ENCODE data around the gene MGAT2.
"Not testable (repeated sequence)": the region's sequence is repeated elsewhere in the genome, so short reads cannot be mapped to it uniquely, and the experiment has no call there.

MGAT2 gene

DNA sequence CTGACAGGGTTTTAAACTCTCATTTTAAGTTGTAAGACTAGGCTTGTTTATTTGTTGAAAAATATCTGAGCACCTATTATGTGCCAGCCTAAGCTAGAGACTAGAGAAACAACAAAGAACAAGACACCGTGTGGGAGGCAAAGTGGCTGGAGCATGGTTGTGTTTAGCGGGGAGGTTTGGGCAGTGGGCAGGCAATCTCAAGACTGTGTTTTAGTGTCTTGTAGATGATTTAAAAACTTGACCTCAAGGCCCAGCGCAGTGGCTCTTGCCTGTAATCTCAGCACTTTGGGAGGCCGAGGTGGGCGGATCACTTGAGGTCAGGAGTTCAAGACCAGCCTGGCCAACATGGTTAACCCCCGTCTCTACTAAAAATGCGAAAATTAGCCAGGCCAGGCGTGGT lies 7.9 kb upstream of the MGAT2 start:
- DNase-seq: peak; percentile 32

- no peak for DNase-seq
Observed at GRCh38 chr14:49614196-49614595, 6.4 kb upstream of the MGAT2 start.

GRCh38 chr14:49615776-49616175 lies 4.8 kb upstream of the MGAT2 start:
- peak; percentile 18 for DNase-seq

GRCh38 chr14:49617852-49618519 lies 2.6 kb upstream of the MGAT2 start:
- no peak for DNase-seq

DNA sequence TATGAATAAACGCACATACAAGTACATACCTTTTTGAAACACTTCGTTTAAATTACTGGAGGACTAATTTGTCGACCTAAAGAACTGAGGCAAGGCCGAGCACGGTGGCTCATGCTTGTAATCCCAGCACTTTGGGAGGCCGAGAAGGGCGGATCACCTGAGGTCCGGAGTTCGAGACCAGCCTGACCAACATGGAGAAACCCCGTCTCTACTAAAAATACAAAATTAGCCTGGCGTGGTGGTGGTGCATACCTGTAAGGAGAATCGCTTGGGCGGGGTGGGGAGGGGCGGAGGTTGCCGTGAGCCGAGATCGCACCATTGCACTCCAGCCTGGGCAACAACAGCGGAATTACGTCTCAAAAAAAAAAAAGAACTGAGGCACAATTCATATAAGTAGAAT lies 1.3 kb upstream of the MGAT2 start:
- not testable (repeated sequence) for DNase-seq

DNA sequence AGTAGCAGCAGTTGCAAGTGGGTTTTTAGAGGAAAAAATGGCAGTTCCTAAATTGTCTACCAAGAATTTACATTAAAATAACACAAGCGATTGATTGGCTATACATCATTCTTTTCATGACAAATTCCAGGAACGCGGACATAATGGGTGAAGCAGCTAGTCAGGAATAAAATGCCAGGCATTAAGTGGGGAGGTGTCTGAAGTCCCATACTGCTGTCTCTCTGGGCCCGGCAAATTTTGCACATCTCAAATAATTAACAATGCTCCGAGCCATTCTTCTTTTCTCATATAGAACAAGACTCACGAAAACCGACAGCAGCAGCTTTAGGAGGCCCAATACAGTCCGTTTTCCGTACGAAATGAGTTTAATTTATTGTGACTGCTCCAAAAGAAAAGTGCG lies 869 bp upstream of the MGAT2 start:
- DNase-seq: no peak

DNA sequence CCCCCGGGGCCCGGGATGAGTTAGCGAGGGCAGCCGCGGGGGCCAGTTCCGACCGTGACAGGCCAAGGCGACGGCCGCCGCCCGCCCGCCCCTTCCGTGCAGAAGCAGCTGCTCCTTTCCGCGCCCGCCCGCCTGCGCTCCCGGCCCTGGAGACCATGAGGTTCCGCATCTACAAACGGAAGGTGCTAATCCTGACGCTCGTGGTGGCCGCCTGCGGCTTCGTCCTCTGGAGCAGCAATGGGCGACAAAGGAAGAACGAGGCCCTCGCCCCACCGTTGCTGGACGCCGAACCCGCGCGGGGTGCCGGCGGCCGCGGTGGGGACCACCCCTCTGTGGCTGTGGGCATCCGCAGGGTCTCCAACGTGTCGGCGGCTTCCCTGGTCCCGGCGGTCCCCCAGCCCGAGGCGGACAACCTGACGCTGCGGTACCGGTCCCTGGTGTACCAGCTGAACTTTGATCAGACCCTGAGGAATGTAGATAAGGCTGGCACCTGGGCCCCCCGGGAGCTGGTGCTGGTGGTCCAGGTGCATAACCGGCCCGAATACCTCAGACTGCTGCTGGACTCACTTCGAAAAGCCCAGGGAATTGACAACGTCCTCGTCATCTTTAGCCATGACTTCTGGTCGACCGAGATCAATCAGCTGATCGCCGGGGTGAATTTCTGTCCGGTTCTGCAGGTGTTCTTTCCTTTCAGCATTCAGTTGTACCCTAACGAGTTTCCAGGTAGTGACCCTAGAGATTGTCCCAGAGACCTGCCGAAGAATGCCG lies 699 bp downstream of the MGAT2 start:
- no peak for DNase-seq

DNA sequence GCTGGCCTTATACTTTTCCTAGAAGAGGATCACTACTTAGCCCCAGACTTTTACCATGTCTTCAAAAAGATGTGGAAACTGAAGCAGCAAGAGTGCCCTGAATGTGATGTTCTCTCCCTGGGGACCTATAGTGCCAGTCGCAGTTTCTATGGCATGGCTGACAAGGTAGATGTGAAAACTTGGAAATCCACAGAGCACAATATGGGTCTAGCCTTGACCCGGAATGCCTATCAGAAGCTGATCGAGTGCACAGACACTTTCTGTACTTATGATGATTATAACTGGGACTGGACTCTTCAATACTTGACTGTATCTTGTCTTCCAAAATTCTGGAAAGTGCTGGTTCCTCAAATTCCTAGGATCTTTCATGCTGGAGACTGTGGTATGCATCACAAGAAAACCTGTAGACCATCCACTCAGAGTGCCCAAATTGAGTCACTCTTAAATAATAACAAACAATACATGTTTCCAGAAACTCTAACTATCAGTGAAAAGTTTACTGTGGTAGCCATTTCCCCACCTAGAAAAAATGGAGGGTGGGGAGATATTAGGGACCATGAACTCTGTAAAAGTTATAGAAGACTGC lies 1.5 kb downstream of the MGAT2 start:
- DNase-seq: no peak

DNA sequence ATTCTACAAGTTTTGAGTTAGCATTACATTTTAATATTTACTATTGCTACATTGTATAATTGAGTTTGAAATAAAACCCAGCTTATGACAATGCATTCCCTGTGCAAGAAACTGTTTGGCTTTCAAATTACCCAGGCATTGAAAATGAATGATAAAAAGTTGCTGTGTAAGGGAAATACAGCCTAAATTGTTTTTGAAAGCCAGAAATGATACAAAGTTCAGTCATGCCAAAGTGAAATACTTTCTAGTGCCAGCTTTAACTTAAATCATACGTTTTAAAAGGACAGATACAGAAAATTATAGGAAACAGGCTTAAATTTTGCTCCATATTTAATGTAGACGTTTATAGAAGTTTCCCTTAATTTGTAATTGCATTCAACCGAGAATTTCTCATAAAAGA lies 2.8 kb downstream of the MGAT2 start:
- no peak for DNase-seq

- no peak for DNase-seq
Observed at GRCh38 chr14:49623941-49624839, 3.6 kb downstream of the MGAT2 start.

DNA sequence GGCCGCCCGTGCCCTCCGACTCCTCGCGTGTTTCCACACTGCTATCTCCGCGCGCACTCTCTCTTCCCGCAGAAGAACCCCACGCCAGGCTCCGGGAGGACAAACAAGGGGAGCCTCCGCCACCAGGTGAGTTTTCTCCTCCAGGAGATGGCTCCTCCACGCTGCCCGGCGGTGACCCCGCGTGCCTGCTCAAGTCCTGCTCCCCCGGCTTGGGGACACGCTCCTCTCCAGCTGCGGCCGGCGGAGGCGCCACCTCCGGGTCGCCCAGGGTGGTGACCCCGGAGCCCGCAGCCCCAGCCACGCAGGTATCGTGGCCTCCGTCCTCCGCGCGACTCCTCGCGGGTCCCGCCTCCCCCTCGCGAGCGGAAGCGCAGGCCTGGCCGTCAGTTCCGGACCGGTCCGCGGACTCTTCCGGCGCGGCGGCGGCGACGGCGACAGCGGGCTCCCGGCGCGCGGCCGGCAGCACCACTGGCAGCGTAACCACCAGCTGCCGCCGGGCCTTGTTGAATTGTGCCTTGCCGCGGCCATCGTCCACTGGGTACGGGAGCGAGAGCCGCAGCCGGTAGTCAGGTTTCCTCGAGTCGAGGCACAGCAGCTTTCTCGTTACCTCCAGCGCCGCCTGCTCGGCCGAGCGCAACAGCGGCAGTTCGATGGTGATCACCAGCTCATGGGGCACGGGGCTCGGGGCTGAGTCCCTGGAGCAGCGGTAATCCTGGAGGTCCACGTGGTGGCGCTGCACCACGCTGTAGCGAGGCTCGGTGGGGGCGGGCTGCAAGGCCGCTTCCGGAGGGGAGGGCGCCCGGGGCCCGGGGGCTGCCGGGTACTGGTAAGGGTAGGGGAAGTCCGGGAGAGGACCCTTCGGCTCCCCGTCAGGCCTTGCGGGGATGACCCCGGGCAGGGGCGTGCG lies 13.3 kb downstream of the MGAT2 start:
- peak; percentile 96 for DNase-seq

DNA sequence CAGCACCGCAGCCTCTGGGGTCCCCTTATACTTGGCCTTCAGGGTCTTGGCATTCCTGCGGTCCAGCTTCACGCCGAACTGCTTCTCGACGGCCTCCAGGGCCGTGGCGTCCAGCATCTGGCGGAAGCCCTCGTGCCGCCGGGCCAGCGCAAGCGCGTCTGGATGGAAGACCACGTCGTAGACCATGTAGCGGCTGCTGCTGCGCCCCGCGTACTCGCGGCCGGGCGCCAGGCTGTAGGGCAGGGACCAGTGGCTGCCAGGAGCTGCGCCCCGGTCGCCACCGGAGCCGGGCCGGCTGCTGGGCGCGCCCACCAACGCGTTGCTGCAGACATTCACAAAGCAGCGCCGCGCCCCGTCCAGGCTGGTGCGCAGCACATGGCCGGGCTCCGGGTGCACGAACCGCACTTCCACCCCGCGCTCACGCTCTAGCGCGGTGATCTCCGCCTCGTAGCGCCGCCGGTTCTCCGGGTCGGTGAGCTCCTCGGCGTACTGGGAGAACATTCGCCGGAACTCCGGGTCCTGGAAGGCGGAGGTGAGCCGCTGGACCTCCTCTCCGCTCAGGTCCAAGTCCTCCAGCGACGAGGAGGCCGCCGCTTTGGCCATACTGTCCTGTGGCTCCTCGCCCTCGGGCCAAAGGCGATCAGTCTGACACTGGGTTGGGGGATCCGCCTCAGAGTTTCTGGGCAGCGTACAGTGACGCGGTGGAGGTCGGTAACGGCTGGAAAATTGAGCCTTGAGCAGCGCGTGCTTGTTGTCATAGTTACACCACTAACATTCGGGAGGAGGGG lies 14.1 kb downstream of the MGAT2 start, which contains the start of gene DNAAF2:
TSS of gene DNAAF2 (minus strand) at position 698 of the 788 bp plus-strand sequence. CDS start at position 603, 95 bp downstream.
- peak; percentile 83 for DNase-seq

GRCh38 chr14:49636866-49637265 lies 16.3 kb downstream of the MGAT2 start:
- no peak for DNase-seq

DNA sequence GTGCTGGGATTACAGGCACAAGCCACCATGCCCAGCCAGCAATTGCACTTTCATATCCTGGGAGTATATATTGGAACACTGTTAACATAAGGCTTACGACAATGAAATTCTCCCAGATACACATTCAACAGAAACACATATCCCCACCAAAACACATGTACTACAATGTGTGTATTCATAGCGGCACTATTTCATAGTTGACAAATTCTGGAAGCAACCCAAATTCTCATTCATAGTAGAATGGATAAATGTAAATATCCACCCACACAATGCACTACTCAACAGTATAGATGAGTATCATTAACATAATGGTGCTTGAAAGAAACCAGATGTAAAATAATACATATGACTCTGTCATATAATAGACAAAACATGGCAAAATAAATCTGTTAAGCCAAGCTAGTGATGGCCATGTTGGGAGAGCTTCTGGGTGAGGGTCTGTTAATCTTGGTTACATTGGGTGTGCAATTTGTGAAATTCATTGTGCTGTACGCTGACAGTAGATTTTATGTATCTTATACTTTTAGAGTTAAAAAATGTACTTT lies 17.0 kb downstream of the MGAT2 start:
- no peak for DNase-seq

DNA sequence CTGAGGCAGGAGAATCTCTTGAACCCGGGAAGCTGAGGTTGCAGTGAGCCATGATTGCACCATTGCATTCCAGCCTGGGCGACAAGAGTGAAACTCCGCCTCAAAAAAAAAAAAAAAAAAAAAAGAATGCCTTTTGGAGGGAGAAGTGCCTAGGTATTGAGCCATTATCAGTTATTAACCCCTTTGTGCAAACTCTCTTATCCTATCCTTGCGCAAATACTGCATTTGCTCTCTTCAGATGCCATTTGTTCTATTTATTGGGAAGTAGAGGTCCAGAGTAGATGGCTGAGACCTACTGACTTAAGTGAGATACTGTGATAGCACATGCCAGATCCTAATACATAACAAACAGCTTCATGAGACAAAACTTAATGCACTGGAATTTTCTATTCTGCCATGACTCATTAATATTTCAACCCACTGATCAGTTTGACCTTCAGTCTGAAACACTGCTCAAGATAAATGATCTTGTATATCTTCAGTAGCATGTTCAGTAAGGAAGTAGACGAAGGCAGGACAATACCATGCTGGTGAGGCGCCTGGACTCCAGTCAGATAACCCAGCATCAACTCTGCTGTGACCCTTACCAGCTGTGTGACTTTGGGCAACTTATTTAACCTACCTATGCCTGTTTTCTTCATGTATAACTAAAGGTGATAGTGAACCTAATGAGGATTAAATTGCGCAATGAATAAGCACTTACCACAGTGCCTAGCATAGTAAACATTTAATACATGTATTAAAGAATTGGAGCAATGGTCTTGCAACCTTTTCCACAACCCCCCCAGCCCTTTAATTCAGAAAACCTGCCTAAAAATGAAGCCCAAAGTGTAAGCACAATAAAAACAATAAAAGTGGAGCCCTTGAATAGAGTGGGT lies 20.2 kb downstream of the MGAT2 start:
- no peak for DNase-seq

GRCh38 chr14:49641697-49642129 lies 21.1 kb downstream of the MGAT2 start:
- DNase-seq: no peak

GRCh38 chr14:49642163-49642562 lies 21.6 kb downstream of the MGAT2 start:
- DNase-seq: no peak

GRCh38 chr14:49653508-49653907 lies 32.9 kb downstream of the MGAT2 start:
- no peak for DNase-seq

- DNase-seq: no peak
Observed at GRCh38 chr14:49654511-49654910, 33.9 kb downstream of the MGAT2 start.

GRCh38 chr14:49657500-49657899 lies 36.9 kb downstream of the MGAT2 start:
- not testable (repeated sequence) for DNase-seq
